ENCODE data around the gene DCUN1D2. TPM values are rescaled to one million over a fixed set of nuclear protein-coding genes. Genes with fewer than 3 reads are reported as not detected.

Gene DCUN1D2
- total RNA-seq, 1 experiment from 2014 or later: 4.5 TPM

GRCh38 chr13:113407103-113407530, 83.4 kb downstream of the DCUN1D2 start:
- no peak for DNase-seq (ENCODE audit: low spot score)

- DNase-seq (ENCODE audit: low spot score): no peak
Observed at GRCh38 chr13:113406321-113407102, 84.0 kb downstream of the DCUN1D2 start.

Other genes with a start within 250 kb of the DCUN1D2 start
- gene LAMP1, start 193.5 kb downstream of the DCUN1D2 start, total RNA-seq (2014; rRNA removed; shearing (Covaris generic)): 77.3 and 82.2 TPM in 2 replicates
- gene GRTP1, start 126.6 kb downstream of the DCUN1D2 start, total RNA-seq (2014; rRNA removed; shearing (Covaris generic)): 3.6 and 6.7 TPM in 2 replicates
- 0.23 and 1.3 TPM in 2 replicates for gene ADPRHL1, start 37.2 kb downstream of the DCUN1D2 start, total RNA-seq (2014; rRNA removed; shearing (Covaris generic))
- 38.8 and 73.0 TPM in 2 replicates for gene TFDP1, start 94.0 kb upstream of the DCUN1D2 start, total RNA-seq (2014; rRNA removed; shearing (Covaris generic))
- not detected in 2 replicates for gene ATP4B, start 167.5 kb upstream of the DCUN1D2 start, total RNA-seq (2014; rRNA removed; shearing (Covaris generic))
- gene GRK1, start 176.5 kb upstream of the DCUN1D2 start, total RNA-seq (2014; rRNA removed; shearing (Covaris generic)): not detected in 2 replicates